ENCODE results near the gene CDK14. TPM values are rescaled to one million over a fixed set of nuclear protein-coding genes. Genes with fewer than 3 reads are reported as not detected.

The CDK14 gene
- total and polyA plus RNA-seq, 2 donors (not counting 3 experiments of a cell fraction or from before 2014, with no cell fraction given): 5.5 to 34.2 TPM

GRCh38 chr7:90771281-90771680 lies 175.2 kb downstream of the CDK14 start:
- FAIRE-seq: no peak

GRCh38 chr7:90772410-90772809 lies 176.3 kb downstream of the CDK14 start:
- Histone ChIP-seq H2AFZ (ENCODE audit: low read depth, low read length) (no peak overlapping the region), H3K9me1 (replicated peaks; ENCODE audit: control insufficient read depth, extremely low read depth, insufficient read depth, low read length) (no peaks in the 10 kb centered on the region), H3K79me2 (ENCODE audit: control insufficient read depth, insufficient read depth, low read length) (no peaks in the 10 kb centered on the region), H3K4me1 (ENCODE audit: control insufficient read depth, extremely low read depth, insufficient read depth, low read length) (no peaks in the 10 kb centered on the region), H3K9ac (replicated peaks; ENCODE audit: extremely low read depth, insufficient read depth, low read length) (no peak overlapping the region), H4K20me1 (replicated peaks; ENCODE audit: control insufficient read depth, extremely low read depth, insufficient read depth, low read length) (no peaks in the 10 kb centered on the region), H3K27me3 (ENCODE audit: control insufficient read depth in 2 of 2, insufficient read depth in 2 of 2, low read length in 2 of 2) (no peaks in the 10 kb centered on the region), H3K27ac (ENCODE audit: insufficient read depth, low read depth, low read length) (no peak overlapping the region), H3K9me3 (replicated peaks; ENCODE audit: control insufficient read depth, insufficient read depth, low read length) (no peaks in the 10 kb centered on the region), H3K4me3 (replicated peaks in 1 of 3; ENCODE audit: insufficient read depth in 1 of 3, low read depth in 1 of 3, low read length in 3 of 3) (no peak overlapping the region), H3K4me2 (ENCODE audit: insufficient read depth, low read length) (no peak overlapping the region), H3K36me3 (ENCODE audit: control insufficient read depth in 2 of 2, extremely low read depth in 1 of 2, insufficient read depth in 2 of 2, low read length in 2 of 2) (no peaks in the 10 kb centered on the region)
- ChIA-PET POLR2A (no interaction called here), CTCF (no interaction called here)
- dilution Hi-C loops (cut with MboI; ENCODE audit: extremely low pct_ligation_motif_present, low sequenced_read_pairs): no loop called here
- BruUV-seq (replicated peaks): no TSS peak
- no peak for FAIRE-seq
- intact Hi-C loops (cut with micrococcal nuclease): no loop called here
- TF ChIP-seq FOS (IDR thresholded peaks at IDR 0.05; ENCODE audit: borderline replicate concordance, insufficient read depth, low read length) (no peak), GATA2 (IDR thresholded peaks at IDR 0.05; ENCODE audit: insufficient read depth, insufficient read length, low read depth, low read length) (no peak), CTCF (IDR thresholded peaks at IDR 0.05; ENCODE audit: extremely low read depth in 1 of 2, insufficient read depth in 1 of 2, low read depth in 1 of 2, low read length in 2 of 2) (no peak), JUN (IDR thresholded peaks at IDR 0.05; ENCODE audit: borderline replicate concordance, insufficient read depth, insufficient read length, low read depth) (no peak), MAX (IDR thresholded peaks at IDR 0.05; ENCODE audit: insufficient read depth, insufficient read length) (no peak), MYC (IDR thresholded peaks at IDR 0.05; ENCODE audit: low read depth, low read length) (no peak), EZH2 (IDR thresholded peaks at IDR 0.05; ENCODE audit: borderline replicate concordance, low read depth, low read length, severe bottlenecking) (no peak)
- no peak for DNase-seq (ENCODE audit: low read depth, low spot score)

More at GRCh38 chr7:90771281-90771680, 175.2 kb downstream of the CDK14 start:
- no peaks in the 10 kb centered on the region for H4K20me1 ChIP-seq (replicated peaks; ENCODE audit: control insufficient read depth, extremely low read depth, insufficient read depth, low read length)
- DNase-seq (ENCODE audit: low read depth, low spot score): no peak
- H3K9me3 ChIP-seq (replicated peaks; ENCODE audit: control insufficient read depth, insufficient read depth, low read length): no peaks in the 10 kb centered on the region
- no peak overlapping the region for H3K27ac ChIP-seq (ENCODE audit: insufficient read depth, low read depth, low read length)
- dilution Hi-C loops (cut with MboI; ENCODE audit: extremely low pct_ligation_motif_present, low sequenced_read_pairs): no loop called here
- H3K36me3 ChIP-seq (ENCODE audit: control insufficient read depth in 2 of 2, extremely low read depth in 1 of 2, insufficient read depth in 2 of 2, low read length in 2 of 2): peaks cover 0 to 2% of the 10 kb centered on the region in 2 experiments
- H3K4me2 ChIP-seq (ENCODE audit: insufficient read depth, low read length): no peak overlapping the region
- no peak overlapping the region for H2AFZ ChIP-seq (ENCODE audit: low read depth, low read length)
- intact Hi-C loops (cut with micrococcal nuclease): no loop called here
- POLR2A ChIA-PET: no interaction called here
- H3K4me3 ChIP-seq (replicated peaks in 1 of 3; ENCODE audit: insufficient read depth in 1 of 3, low read depth in 1 of 3, low read length in 3 of 3): no peak overlapping the region
- CTCF ChIA-PET: no interaction called here
- no peaks in the 10 kb centered on the region for H3K4me1 ChIP-seq (ENCODE audit: control insufficient read depth, extremely low read depth, insufficient read depth, low read length)
- H3K27me3 ChIP-seq (ENCODE audit: control insufficient read depth in 2 of 2, insufficient read depth in 2 of 2, low read length in 2 of 2): no peaks in the 10 kb centered on the region
- no peaks in the 10 kb centered on the region for H3K79me2 ChIP-seq (ENCODE audit: control insufficient read depth, insufficient read depth, low read length)
- H3K9me1 ChIP-seq (replicated peaks; ENCODE audit: control insufficient read depth, extremely low read depth, insufficient read depth, low read length): no peaks in the 10 kb centered on the region
- H3K9ac ChIP-seq (replicated peaks; ENCODE audit: extremely low read depth, insufficient read depth, low read length): no peak overlapping the region
- TF ChIP-seq POLR2A (IDR thresholded peaks at IDR 0.05; ENCODE audit: low read depth, low read length): no peak
- no peak for TF ChIP-seq JUN (IDR thresholded peaks at IDR 0.05; ENCODE audit: borderline replicate concordance, insufficient read depth, insufficient read length, low read depth)
- TF ChIP-seq MAX (IDR thresholded peaks at IDR 0.05; ENCODE audit: insufficient read depth, insufficient read length): no peak
- no TSS peak for BruUV-seq (replicated peaks)
